Activated CD4-positive, CD25-positive, alpha-beta regulatory T cell treated with anti-CD3 and anti-CD28 coated beads, Interleukin-2, amount 50 U/mL, for 16 hours (primary cell): ENCODE results near the gene TUBGCP3.

Experiments
- DNase-seq: peaks from one replicate; pipeline ENCODE4 v3.0.0-alpha.2; 2020; ENCODE audit warnings: low read depth, low spot score

Gene TUBGCP3

DNA sequence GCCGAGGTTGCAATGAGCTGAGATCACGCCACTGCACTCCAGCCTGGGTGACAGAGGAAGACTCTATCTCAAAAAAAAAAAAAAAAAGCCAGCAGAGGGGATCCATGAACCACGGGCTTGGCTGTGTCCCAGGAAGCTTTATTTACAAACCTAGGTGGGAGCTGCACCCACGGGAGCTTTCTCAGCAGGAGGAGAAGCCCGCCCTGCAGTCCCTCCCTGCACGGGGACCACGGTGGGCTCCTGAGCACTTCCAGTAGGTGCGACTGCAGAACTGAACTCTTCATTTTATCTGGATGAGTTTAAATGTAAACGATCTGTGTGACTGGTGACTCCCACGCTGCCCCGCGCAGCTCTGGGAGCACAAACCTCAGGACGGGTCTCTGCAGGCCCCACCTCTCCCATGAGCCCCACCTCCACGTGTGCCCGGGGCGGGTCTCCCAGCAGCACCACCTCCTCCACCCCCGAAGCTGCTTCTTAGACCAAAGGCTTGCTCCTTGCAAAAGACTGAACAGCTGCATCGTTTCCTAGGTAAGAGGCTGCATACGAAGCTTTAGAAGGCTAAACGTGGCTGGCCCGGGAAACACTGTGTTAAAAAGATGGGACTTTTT is 145.4 kb downstream of the TUBGCP3 start:
- DNase-seq, result no peak

DNA sequence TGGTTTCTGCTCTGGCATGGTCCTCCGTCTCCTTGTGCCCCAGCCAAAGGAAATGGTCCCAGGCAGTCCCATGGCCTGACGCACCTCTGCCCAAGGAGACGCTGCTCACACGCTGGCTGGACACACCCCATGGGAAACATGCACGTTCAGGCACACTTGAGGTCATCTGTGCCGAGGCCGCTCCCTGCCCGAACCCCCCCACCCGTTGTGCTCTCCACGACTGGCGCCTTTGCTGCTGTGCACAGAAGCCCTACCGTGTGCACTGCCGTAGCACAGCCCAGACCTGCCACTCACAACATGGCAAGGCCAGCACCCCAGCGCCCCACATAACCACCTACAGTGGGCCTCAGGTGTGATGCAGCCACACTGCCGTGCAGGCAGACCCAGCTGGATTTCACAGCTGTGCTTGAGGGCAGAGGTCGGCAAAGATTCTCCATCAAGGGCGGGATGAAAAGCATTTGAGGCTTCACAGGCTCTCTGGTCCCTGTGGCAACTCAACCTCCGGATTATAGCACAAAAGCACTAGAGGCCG is 146.1 kb downstream of the TUBGCP3 start:
- DNase-seq, result no peak

DNA sequence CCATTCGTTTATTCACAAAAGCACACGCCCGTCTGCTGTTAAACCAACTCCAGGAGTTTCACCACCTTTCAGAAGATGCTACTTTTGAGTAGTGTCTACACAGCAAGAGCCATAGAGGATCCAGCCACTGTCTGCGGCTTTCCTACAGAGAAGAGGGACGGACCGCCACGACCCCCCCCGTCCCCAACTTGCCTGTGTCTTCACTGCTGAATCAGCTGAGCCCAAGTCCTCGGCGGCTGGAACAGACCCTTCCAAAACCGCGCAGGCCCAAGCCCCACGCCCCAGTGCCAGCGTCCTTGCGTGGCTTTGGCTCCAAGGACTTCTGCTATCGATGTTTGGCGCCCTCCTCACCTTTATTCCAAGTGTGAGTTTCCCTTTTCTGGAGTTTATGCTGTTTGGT is 146.7 kb downstream of the TUBGCP3 start:
- DNase-seq, result no peak

DNA sequence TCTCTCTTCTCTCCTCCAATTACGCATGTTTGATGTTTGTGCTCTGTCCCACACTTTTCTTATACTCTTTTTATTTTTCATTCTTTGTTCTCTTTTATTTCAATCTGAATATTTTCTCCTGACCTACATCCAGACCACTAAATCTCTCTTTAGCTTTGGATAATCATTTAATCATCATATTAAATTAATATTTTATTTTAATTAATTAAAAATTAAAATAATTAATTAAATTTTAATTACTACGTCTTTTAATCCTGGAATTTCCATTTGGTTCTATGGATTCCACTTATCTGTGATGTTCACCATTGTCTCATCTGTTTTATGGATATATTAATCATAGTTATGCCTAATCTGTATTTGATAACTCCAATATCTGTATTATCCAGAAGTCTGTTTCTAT is 149.4 kb downstream of the TUBGCP3 start:
- no peak for DNase-seq

DNA sequence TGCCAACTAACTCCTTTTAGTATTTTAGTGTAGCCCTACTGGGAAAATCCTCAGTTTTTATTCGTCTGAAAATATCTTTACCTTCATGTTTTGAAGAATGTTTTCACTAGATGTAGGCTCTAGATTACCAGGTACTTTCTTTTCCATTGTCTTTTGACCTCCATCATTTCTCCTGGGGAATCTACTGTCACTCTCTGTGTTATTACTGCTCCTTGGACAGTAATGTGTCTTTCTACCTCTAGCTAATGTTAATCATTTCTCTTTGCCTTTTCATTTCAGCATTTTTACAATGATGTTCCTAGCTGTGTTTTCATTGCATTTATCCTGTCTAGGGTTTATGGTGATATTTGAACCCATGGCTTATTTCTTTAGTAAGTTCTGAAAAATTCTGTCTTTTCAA is 149.9 kb downstream of the TUBGCP3 start:
- no peak for DNase-seq

DNA sequence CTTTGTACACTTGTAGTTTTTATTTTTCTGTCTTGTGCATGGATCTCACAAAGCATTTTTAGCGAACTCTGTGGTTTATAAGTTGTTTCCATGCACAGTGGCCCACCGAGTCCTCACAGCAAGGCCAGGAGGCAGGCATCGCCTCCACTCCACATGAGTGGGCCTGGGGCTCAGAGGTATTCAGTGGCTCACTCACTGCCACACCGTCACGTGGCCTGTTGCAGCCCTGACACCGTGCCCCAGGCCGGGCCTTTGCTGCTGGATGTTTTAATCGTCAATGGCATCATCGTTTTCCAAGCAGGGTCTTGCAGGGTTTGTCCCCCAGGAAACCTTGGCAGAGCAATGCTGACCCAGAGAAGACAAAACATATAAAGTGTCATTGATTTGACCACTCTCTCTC is 152.0 kb downstream of the TUBGCP3 start:
- no peak for DNase-seq
